ENCODE measurements around the gene CREB5. TPM values are rescaled to one million over a fixed set of nuclear protein-coding genes. Genes with fewer than 3 reads are reported as not detected.

The CREB5 gene
- total RNA-seq, 5 donors from 2014 or later (not counting 1 experiment from before 2014, with no cell fraction given): 0.03 to 0.58 (median 0.23) TPM

- no peaks in the 10 kb centered on the region for H3K4me1 Mint-ChIP-seq
- peaks cover 2 to 12% of the 10 kb centered on the region in 2 donors for H3K27me3 Mint-ChIP-seq
- DNase-seq: no peak
- no peak overlapping the region for H3K27ac ChIP-seq (ENCODE audit: low read length)
- no peak overlapping the region for H3K4me3 ChIP-seq (ENCODE audit: control insufficient read depth in 1 of 2, extremely low read depth in 1 of 2, low read length in 1 of 2)
- no peak overlapping the region for H3K27ac Mint-ChIP-seq
- H3K4me1 ChIP-seq (ENCODE audit: control insufficient read depth in 1 of 2, extremely low read depth in 1 of 2, insufficient read depth in 2 of 2, low read length in 2 of 2): no peaks in the 10 kb centered on the region
- POLR2A ChIA-PET: interaction anchor here in 1 of 2 donors (0.6 kb wide), 1 partner anchor 611 kb away, joined by 4 read pairs; no protein-coding TSS in a partner anchor
- peaks cover 0 to 2% of the 10 kb centered on the region in 2 experiments for H3K27me3 ChIP-seq (replicated peaks in 1 of 2; ENCODE audit: control insufficient read depth in 2 of 2, extremely low read depth in 1 of 2, insufficient read depth in 2 of 2, low read length in 1 of 2)
- H3K9me3 ChIP-seq: no peaks in the 10 kb centered on the region
- no peak for ATAC-seq (replicated peaks in 1 of 4)
- H3K36me3 Mint-ChIP-seq: no peaks in the 10 kb centered on the region
- CTCF ChIA-PET: no interaction called here
- H3K9me3 Mint-ChIP-seq: peaks cover 0 to 3% (median 0%) of the 10 kb centered on the region in 3 donors
- WGBS (ENCODE audit: insufficient coverage): 83% methylated on average over 2 of the region's 2 CpGs
- no peaks in the 10 kb centered on the region for H3K36me3 ChIP-seq (ENCODE audit: control insufficient read depth in 2 of 2, extremely low read depth in 1 of 2, insufficient read depth in 1 of 2, low read length in 1 of 2)
- no peak overlapping the region for H3K4me3 Mint-ChIP-seq
Measured at GRCh38 chr7:28529755-28530154, 117.4 kb downstream of the CREB5 start.

GRCh38 chr7:28530175-28530802 lies 118.0 kb downstream of the CREB5 start:
- Mint-ChIP-seq H3K27me3 (peaks cover 2 to 8% of the 10 kb centered on the region in 2 donors), H3K9me3 (peaks cover 0 to 3% (median 0%) of the 10 kb centered on the region in 3 donors), H3K27ac (no peak overlapping the region), H3K4me3 (no peak overlapping the region), H3K36me3 (no peaks in the 10 kb centered on the region), H3K4me1 (no peaks in the 10 kb centered on the region)
- ChIA-PET POLR2A (no interaction called here), CTCF (interaction anchor here (0.6 kb wide), 2 partner anchors 14 to 169 kb away, joined by 3 read pairs; no protein-coding TSS in a partner anchor)
- no peak overlapping the region for H3K27ac ChIP-seq (ENCODE audit: low read length)
- no peaks in the 10 kb centered on the region for H3K9me3 ChIP-seq
- H3K27me3 ChIP-seq (replicated peaks in 1 of 2; ENCODE audit: control insufficient read depth in 2 of 2, extremely low read depth in 1 of 2, insufficient read depth in 2 of 2, low read length in 1 of 2): peaks cover 0 to 2% of the 10 kb centered on the region in 2 experiments
- H3K36me3 ChIP-seq (ENCODE audit: control insufficient read depth in 2 of 2, extremely low read depth in 1 of 2, insufficient read depth in 1 of 2, low read length in 1 of 2): no peaks in the 10 kb centered on the region
- no peak for DNase-seq
- no peaks in the 10 kb centered on the region for H3K4me1 ChIP-seq (ENCODE audit: control insufficient read depth in 1 of 2, extremely low read depth in 1 of 2, insufficient read depth in 2 of 2, low read length in 2 of 2)
- 91% methylated on average over 7 of the region's 12 CpGs for WGBS (ENCODE audit: insufficient coverage)
- no peak overlapping the region for H3K4me3 ChIP-seq (ENCODE audit: control insufficient read depth in 1 of 2, extremely low read depth in 1 of 2, low read length in 1 of 2)
- no peak for ATAC-seq (replicated peaks in 1 of 4)

GRCh38 chr7:28530803-28531175 lies 118.5 kb downstream of the CREB5 start:
- ATAC-seq (replicated peaks in 1 of 4) (no peak), DNase-seq (no peak)
- no peak overlapping the region for H3K4me3 ChIP-seq (ENCODE audit: control insufficient read depth in 1 of 2, extremely low read depth in 1 of 2, low read length in 1 of 2)
- peaks cover 0 to 2% of the 10 kb centered on the region in 2 experiments for H3K27me3 ChIP-seq (replicated peaks in 1 of 2; ENCODE audit: control insufficient read depth in 2 of 2, extremely low read depth in 1 of 2, insufficient read depth in 2 of 2, low read length in 1 of 2)
- H3K27ac ChIP-seq (ENCODE audit: low read length): no peak overlapping the region
- no peaks in the 10 kb centered on the region for H3K36me3 Mint-ChIP-seq
- H3K4me1 Mint-ChIP-seq: no peaks in the 10 kb centered on the region
- ChIA-PET POLR2A (no interaction called here), CTCF (interaction anchor here (0.6 kb wide), 2 partner anchors 15 to 169 kb away, joined by 3 read pairs; no protein-coding TSS in a partner anchor)
- H3K4me1 ChIP-seq (ENCODE audit: control insufficient read depth in 1 of 2, extremely low read depth in 1 of 2, insufficient read depth in 2 of 2, low read length in 2 of 2): no peaks in the 10 kb centered on the region
- H3K27ac Mint-ChIP-seq: no peak overlapping the region
- no peak overlapping the region for H3K4me3 Mint-ChIP-seq
- H3K9me3 ChIP-seq: no peaks in the 10 kb centered on the region
- peaks cover 2 to 8% of the 10 kb centered on the region in 2 donors for H3K27me3 Mint-ChIP-seq
- peaks cover 0 to 3% (median 0%) of the 10 kb centered on the region in 3 donors for H3K9me3 Mint-ChIP-seq
- WGBS (ENCODE audit: insufficient coverage): 25% methylated on average over 1 of the region's 4 CpGs
- no peaks in the 10 kb centered on the region for H3K36me3 ChIP-seq (ENCODE audit: control insufficient read depth in 2 of 2, extremely low read depth in 1 of 2, insufficient read depth in 1 of 2, low read length in 1 of 2)

GRCh38 chr7:28531291-28531690 lies 119.0 kb downstream of the CREB5 start:
- CTCF ChIA-PET: no interaction called here
- Mint-ChIP-seq H3K4me1 (no peaks in the 10 kb centered on the region), H3K4me3 (no peak overlapping the region), H3K9me3 (peaks cover 0 to 3% (median 0%) of the 10 kb centered on the region in 3 donors), H3K27ac (no peak overlapping the region), H3K27me3 (peaks cover 1 to 8% of the 10 kb centered on the region in 2 donors), H3K36me3 (no peaks in the 10 kb centered on the region)
- H3K36me3 ChIP-seq (ENCODE audit: control insufficient read depth in 2 of 2, extremely low read depth in 1 of 2, insufficient read depth in 1 of 2, low read length in 1 of 2): no peaks in the 10 kb centered on the region
- no peaks in the 10 kb centered on the region for H3K4me1 ChIP-seq (ENCODE audit: control insufficient read depth in 1 of 2, extremely low read depth in 1 of 2, insufficient read depth in 2 of 2, low read length in 2 of 2)
- DNase-seq (no peak), ATAC-seq (replicated peaks in 1 of 4) (no peak)
- peaks cover 0 to 2% of the 10 kb centered on the region in 2 experiments for H3K27me3 ChIP-seq (replicated peaks in 1 of 2; ENCODE audit: control insufficient read depth in 2 of 2, extremely low read depth in 1 of 2, insufficient read depth in 2 of 2, low read length in 1 of 2)
- 82% methylated on average over 1 of the region's 3 CpGs for WGBS (ENCODE audit: insufficient coverage)
- POLR2A ChIA-PET: no interaction called here
- H3K27ac ChIP-seq (ENCODE audit: low read length): no peak overlapping the region
- H3K4me3 ChIP-seq (ENCODE audit: control insufficient read depth in 1 of 2, extremely low read depth in 1 of 2, low read length in 1 of 2): no peak overlapping the region
- no peaks in the 10 kb centered on the region for H3K9me3 ChIP-seq

- H3K9me3 ChIP-seq: no peaks in the 10 kb centered on the region
- no peak for ATAC-seq (replicated peaks in 1 of 4)
Measured at GRCh38 chr7:28532181-28532580, 119.9 kb downstream of the CREB5 start.

GRCh38 chr7:28533267-28533666 lies 120.9 kb downstream of the CREB5 start:
- DNase-seq: no peak
- Mint-ChIP-seq H3K27ac (no peak overlapping the region), H3K27me3 (peaks cover 2 to 8% of the 10 kb centered on the region in 2 donors), H3K4me3 (no peak overlapping the region), H3K36me3 (no peaks in the 10 kb centered on the region), H3K4me1 (no peaks in the 10 kb centered on the region), H3K9me3 (peaks cover 0 to 3% (median 0%) of the 10 kb centered on the region in 3 donors)
- H3K4me1 ChIP-seq (ENCODE audit: control insufficient read depth in 1 of 2, extremely low read depth in 1 of 2, insufficient read depth in 2 of 2, low read length in 2 of 2): no peaks in the 10 kb centered on the region
- H3K9me3 ChIP-seq: no peaks in the 10 kb centered on the region
- no peak for ATAC-seq (replicated peaks in 1 of 4)
- no peak overlapping the region for H3K27ac ChIP-seq (ENCODE audit: low read length)
- WGBS (ENCODE audit: insufficient coverage): 96% methylated on average over 7 of the region's 8 CpGs
- H3K36me3 ChIP-seq (ENCODE audit: control insufficient read depth in 2 of 2, extremely low read depth in 1 of 2, insufficient read depth in 1 of 2, low read length in 1 of 2): no peaks in the 10 kb centered on the region
- H3K27me3 ChIP-seq (replicated peaks in 1 of 2; ENCODE audit: control insufficient read depth in 2 of 2, extremely low read depth in 1 of 2, insufficient read depth in 2 of 2, low read length in 1 of 2): peaks cover 0 to 2% of the 10 kb centered on the region in 2 experiments
- POLR2A ChIA-PET: no interaction called here
- no peak overlapping the region for H3K4me3 ChIP-seq (ENCODE audit: control insufficient read depth in 1 of 2, extremely low read depth in 1 of 2, low read length in 1 of 2)
- CTCF ChIA-PET: no interaction called here

More at GRCh38 chr7:28532181-28532580, 119.9 kb downstream of the CREB5 start:
- Mint-ChIP-seq H3K4me3 (no peak overlapping the region), H3K36me3 (no peaks in the 10 kb centered on the region), H3K27me3 (peaks cover 0 to 8% of the 10 kb centered on the region in 2 donors), H3K4me1 (no peaks in the 10 kb centered on the region), H3K27ac (no peak overlapping the region), H3K9me3 (peaks cover 0 to 3% (median 0%) of the 10 kb centered on the region in 3 donors)
- ChIA-PET CTCF (no interaction called here), POLR2A (no interaction called here)
- Histone ChIP-seq H3K4me3 (ENCODE audit: control insufficient read depth in 1 of 2, extremely low read depth in 1 of 2, low read length in 1 of 2) (no peak overlapping the region), H3K36me3 (ENCODE audit: control insufficient read depth in 2 of 2, extremely low read depth in 1 of 2, insufficient read depth in 1 of 2, low read length in 1 of 2) (no peaks in the 10 kb centered on the region), H3K27me3 (replicated peaks in 1 of 2; ENCODE audit: control insufficient read depth in 2 of 2, extremely low read depth in 1 of 2, insufficient read depth in 2 of 2, low read length in 1 of 2) (peaks cover 0 to 2% of the 10 kb centered on the region in 2 experiments), H3K4me1 (ENCODE audit: control insufficient read depth in 1 of 2, extremely low read depth in 1 of 2, insufficient read depth in 2 of 2, low read length in 2 of 2) (no peaks in the 10 kb centered on the region), H3K27ac (ENCODE audit: low read length) (no peak overlapping the region)
- WGBS (ENCODE audit: insufficient coverage): 78% methylated on average over 4 of the region's 7 CpGs
- no peak for DNase-seq

Measured in T-cell (primary cell).